Hepatocyte (in vitro differentiated cells): ENCODE measurements around the gene TRIM22. TPM values are rescaled to one million over a fixed set of nuclear protein-coding genes. Genes with fewer than 3 reads are reported as not detected.
"Not testable (repeated sequence)": the region's sequence is repeated elsewhere in the genome, so short reads cannot be mapped to it uniquely, and the experiment has no call there.

Source experiments
- DNase-seq: peaks from one replicate; pipeline ENCODE4 v3.0.0-alpha.2; 2016; ENCODE audit warnings: low spot score
- H2AFZ ChIP-seq: fragments of 200-600 bp; sonication (generic); 2 replicates; pipeline ENCODE4 v1.6.0; 2016; ENCODE audit warnings: antibody characterized with exemption, mild to moderate bottlenecking
- H3K27ac ChIP-seq: fragments of 200-600 bp; sonication (generic); 2 replicates; pipeline ENCODE4 v1.5.1; 2016; ENCODE audit warnings: mild to moderate bottlenecking
- H3K27me3 ChIP-seq: fragments of 200-600 bp; sonication (generic); 2 replicates; pipeline ENCODE4 v1.6.1; 2016
- H3K36me3 ChIP-seq: fragments of 200-600 bp; sonication (generic); replicated peaks from 2 replicates; pipeline ENCODE4 v1.5.1; 2016; ENCODE audit warnings: low read depth; ENCODE audit not compliant: insufficient read depth
- H3K4me1 ChIP-seq: fragments of 200-600 bp; sonication (generic); 2 replicates; pipeline ENCODE4 v1.5.1; 2016; ENCODE audit warnings: mild to moderate bottlenecking, moderate library complexity; ENCODE audit not compliant: insufficient read depth
- H3K4me2 ChIP-seq: fragments of 200-600 bp; sonication (generic); 2 replicates; pipeline ENCODE4 v1.6.0; 2016
- H3K4me3 ChIP-seq: fragments of 200-600 bp; sonication (generic); 2 replicates; pipeline ENCODE4 v1.5.1; 2016; ENCODE audit warnings: mild to moderate bottlenecking
- H3K79me2 ChIP-seq: fragments of 200-600 bp; sonication (generic); 2 replicates; pipeline ENCODE4 v1.6.0; 2017; ENCODE audit warnings: mild to moderate bottlenecking
- H3K9me2 ChIP-seq: fragments of 200-600 bp; sonication (generic); replicated peaks from 2 replicates; pipeline ENCODE4 v1.6.0; 2017; ENCODE audit warnings: mild to moderate bottlenecking; ENCODE audit not compliant: insufficient read depth
- H3K9me3 ChIP-seq: fragments of 200-600 bp; sonication (generic); 2 replicates; pipeline ENCODE4 v1.5.1; 2016; ENCODE audit warnings: low read depth, mild to moderate bottlenecking
- H4K20me1 ChIP-seq: fragments of 200-600 bp; sonication (generic); 2 replicates; pipeline ENCODE4 v1.6.0; 2016; ENCODE audit warnings: mild to moderate bottlenecking; ENCODE audit not compliant: insufficient read depth, poor library complexity, severe bottlenecking
- CTCF ChIP-seq: fragments of 200-600 bp; sonication (generic); IDR thresholded peaks from 2 replicates; pipeline ENCODE4 v1.5.1; 2016; ENCODE audit warnings: antibody characterized with exemption, mild to moderate bottlenecking; ENCODE audit not compliant: poor library complexity
- EZH2 ChIP-seq: fragments of 200-600 bp; sonication (generic); IDR thresholded peaks from 2 replicates; pipeline ENCODE4 v1.6.1; 2016; ENCODE audit warnings: antibody characterized with exemption, mild to moderate bottlenecking, borderline replicate concordance
- EZH2phosphoT487 ChIP-seq: fragments of 200-600 bp; sonication (generic); IDR thresholded peaks from one replicate; pipeline ENCODE4 v1.6.1; 2018; ENCODE audit warnings: antibody characterized with exemption, mild to moderate bottlenecking, low read depth, moderate library complexity; ENCODE audit not compliant: unreplicated experiment, severe bottlenecking
- WGBS: methylation state at CpG from one replicate; pipeline ENCODE4 v1.1.6; 2016; ENCODE audit warnings: low lambda C conversion rate; ENCODE audit errors: missing lambda C conversion rate; 5-methylcytosine and 5-hydroxymethylcytosine counted together
- polyA plus RNA-seq: library from polyadenylated mRNA; unstranded; fragments of >200 nt; fragmentation: Nextera tagmentation; extraction: Ambion mirVana; gene quantifications from 2 replicates; pipeline ENCODE4 v1.2.1, GENCODE V29; 2016
- total RNA-seq: library from RNA; depleted of rRNA; stranded (reverse); fragments of >200 nt; gene quantifications from 2 replicates; pipeline ENCODE4 v1.2.3, GENCODE V29; 2014

TRIM22 gene
- total and polyA plus RNA-seq, 2 experiments from 2014 or later: 9.3 to 15.4 TPM

GRCh38 chr11:5655474-5655873, 34.1 kb upstream of the TRIM22 start:
- Histone ChIP-seq H3K27ac (no peak overlapping the region), H3K4me2 (no peak overlapping the region), H3K36me3 (no peaks in the 10 kb centered on the region), H2AFZ (no peak overlapping the region), H3K9me3 (peaks cover 6% of the 10 kb centered on the region), H3K4me1 (no peaks in the 10 kb centered on the region), H3K27me3 (no peaks in the 10 kb centered on the region), H3K4me3 (no peak overlapping the region), H4K20me1 (no peaks in the 10 kb centered on the region), H3K79me2 (no peaks in the 10 kb centered on the region), H3K9me2 (no peaks in the 10 kb centered on the region)
- WGBS: 96% methylated on average over 4 of the region's 4 CpGs
- TF ChIP-seq CTCF (no peak), EZH2 (no peak), EZH2phosphoT487 (no peak)
- no peak for DNase-seq

- not testable (repeated sequence) for H3K4me1 ChIP-seq, H3K79me2 ChIP-seq, H3K36me3 ChIP-seq, H2AFZ ChIP-seq, H3K4me3 ChIP-seq, H3K27ac ChIP-seq, DNase-seq, H3K9me3 ChIP-seq, H3K9me2 ChIP-seq, H3K27me3 ChIP-seq, H4K20me1 ChIP-seq, H3K4me2 ChIP-seq
- 95% methylated on average over 2 of the region's 2 CpGs for WGBS
Measured at GRCh38 chr11:5656956-5657355, 32.6 kb upstream of the TRIM22 start.

- DNase-seq: no peak
- no peaks in the 10 kb centered on the region for H3K9me2 ChIP-seq
- TF ChIP-seq EZH2 (no peak), EZH2phosphoT487 (no peak), CTCF (no peak)
- no peak overlapping the region for H3K4me3 ChIP-seq
- no peaks in the 10 kb centered on the region for H3K36me3 ChIP-seq
- H3K27ac ChIP-seq: no peak overlapping the region
- no peaks in the 10 kb centered on the region for H3K27me3 ChIP-seq
- H3K4me2 ChIP-seq: no peak overlapping the region
- no peaks in the 10 kb centered on the region for H3K4me1 ChIP-seq
- 93% methylated on average over 5 of the region's 5 CpGs for WGBS
- no peaks in the 10 kb centered on the region for H3K79me2 ChIP-seq
- H3K9me3 ChIP-seq: no peaks in the 10 kb centered on the region
- no peaks in the 10 kb centered on the region for H4K20me1 ChIP-seq
- H2AFZ ChIP-seq: no peak overlapping the region
Measured at GRCh38 chr11:5658318-5658717, 31.3 kb upstream of the TRIM22 start.

- Histone ChIP-seq H3K9me2 (no peaks in the 10 kb centered on the region), H3K27ac (no peak overlapping the region), H4K20me1 (no peaks in the 10 kb centered on the region), H3K4me2 (no peak overlapping the region), H3K36me3 (no peaks in the 10 kb centered on the region), H3K4me3 (no peak overlapping the region), H3K79me2 (no peaks in the 10 kb centered on the region), H3K27me3 (no peaks in the 10 kb centered on the region), H3K4me1 (no peaks in the 10 kb centered on the region), H3K9me3 (no peaks in the 10 kb centered on the region), H2AFZ (no peak overlapping the region)
- no peak for TF ChIP-seq EZH2
- no peak for TF ChIP-seq EZH2phosphoT487
- TF ChIP-seq CTCF: no peak
- 95% methylated on average over 2 of the region's 2 CpGs for WGBS
- no peak for DNase-seq
Measured at GRCh38 chr11:5663511-5663910, 26.1 kb upstream of the TRIM22 start.
